GM18498 (cell line): ENCODE data around the gene RNH1.

Experiments
- ATAC-seq: cut with Tn5 transposase; IDR thresholded peaks from one replicate; pipeline ENCODE4 v1.9.1; 2021; ENCODE audit warnings: mild to moderate bottlenecking, moderate library complexity; ENCODE audit not compliant: unreplicated experiment

The RNH1 gene

GRCh38 chr11:501001-501682 is 5.9 kb downstream of the RNH1 start:
- no peak for ATAC-seq

GRCh38 chr11:499201-500076 is 7.6 kb downstream of the RNH1 start:
- ATAC-seq: no peak

- ATAC-seq: no peak
Measured at GRCh38 chr11:498297-499181, 8.5 kb downstream of the RNH1 start.

GRCh38 chr11:497565-498296 is 9.3 kb downstream of the RNH1 start:
- no peak for ATAC-seq

- ATAC-seq: no peak
Measured at GRCh38 chr11:496834-497564, 10.0 kb downstream of the RNH1 start.

GRCh38 chr11:495537-495931 is 11.5 kb downstream of the RNH1 start:
- ATAC-seq: no peak

GRCh38 chr11:494761-495536 is 12.1 kb downstream of the RNH1 start:
- ATAC-seq: no peak

- no peak for ATAC-seq
Measured at GRCh38 chr11:492427-493226, 14.4 kb downstream of the RNH1 start.

- no peak for ATAC-seq
Measured at GRCh38 chr11:491358-491757, 15.7 kb downstream of the RNH1 start.

- ATAC-seq: no peak
Measured at GRCh38 chr11:490930-491260, 16.1 kb downstream of the RNH1 start.

- no peak for ATAC-seq
Measured at GRCh38 chr11:490186-490929, 16.7 kb downstream of the RNH1 start.

- ATAC-seq: no peak
Measured at GRCh38 chr11:489610-490185, 17.3 kb downstream of the RNH1 start.

- no peak for ATAC-seq
Measured at GRCh38 chr11:488992-489391, 18.1 kb downstream of the RNH1 start.

- no peak for ATAC-seq
Measured at GRCh38 chr11:488579-488978, 18.5 kb downstream of the RNH1 start.

- no peak for ATAC-seq
Measured at GRCh38 chr11:488062-488461, 19.0 kb downstream of the RNH1 start.

GRCh38 chr11:487571-488021 is 19.4 kb downstream of the RNH1 start:
- ATAC-seq: no peak

GRCh38 chr11:486189-486588 is 20.9 kb downstream of the RNH1 start:
- ATAC-seq: no peak
